ENCODE measurements around the gene TDRKH. TPM values are rescaled to one million over a fixed set of nuclear protein-coding genes. Genes with fewer than 3 reads are reported as not detected.

TDRKH gene
- total RNA-seq, 1 experiment from 2014 or later, result 11.1 TPM

GRCh38 chr1:151809290-151809984, 19.1 kb upstream of the TDRKH start:
- no peak overlapping the region for H3K4me2 ChIP-seq (ENCODE audit: low read length)
- no peaks in the 10 kb centered on the region for H4K20me1 ChIP-seq (ENCODE audit: insufficient read depth)
- H3K9me2 ChIP-seq (ENCODE audit: insufficient read depth), result no peaks in the 10 kb centered on the region
- intact Hi-C loops (cut with micrococcal nuclease), result no loop called here
- BruUV-seq (replicated peaks), result no TSS peak
- no peaks in the 10 kb centered on the region for H3K79me2 ChIP-seq (ENCODE audit: insufficient read depth, low read length)
- RAD21 ChIA-PET (ENCODE audit: low non-redundant PET in 1 of 2, low total read pairs in 2 of 2, uncharacterized antibody in 2 of 2, unreplicated experiment in 2 of 2), result no interaction called here
- DNase-seq (ENCODE audit: low read depth, low spot score), result no peak
- ATAC-seq, result no peak
- H3K4me1 ChIP-seq (ENCODE audit: control insufficient read depth in 1 of 2, insufficient read depth in 2 of 2, low read length in 2 of 2), result no peaks in the 10 kb centered on the region
- H3K36me3 ChIP-seq (ENCODE audit: control insufficient read depth in 1 of 2, insufficient read depth in 2 of 2, low read length in 2 of 2), result no peaks in the 10 kb centered on the region
- no peaks in the 10 kb centered on the region for H3K9me3 ChIP-seq (ENCODE audit: control insufficient read depth in 1 of 2, insufficient read depth in 1 of 2, low read depth in 1 of 2, low read length in 2 of 2)
- peaks cover 17% of the 10 kb centered on the region; the same call in 1 of the 2 replicates for H3K27me3 ChIP-seq (ENCODE audit: insufficient read depth, low read length)
- POLR2A ChIA-PET, result no interaction called here
- TF ChIP-seq EZH2 (IDR thresholded peaks at IDR 0.05), result no peak
- H3K4me3 ChIP-seq (replicated peaks in 1 of 2; ENCODE audit: low read depth in 1 of 2, low read length in 2 of 2), result no peak overlapping the region
- CTCF ChIA-PET, result no interaction called here
- no peak overlapping the region for H2AFZ ChIP-seq (ENCODE audit: low read depth, low read length, poor library complexity, severe bottlenecking)
- no peak overlapping the region for H3K27ac ChIP-seq (ENCODE audit: low read depth, low read length)
- no peak overlapping the region for H3K9ac ChIP-seq (ENCODE audit: low read length)

- BruUV-seq (replicated peaks), result no TSS peak
- ATAC-seq, result no peak
- no peaks in the 10 kb centered on the region for H3K79me2 ChIP-seq (ENCODE audit: insufficient read depth, low read length)
- H2AFZ ChIP-seq (ENCODE audit: low read depth, low read length, poor library complexity, severe bottlenecking), result no peak overlapping the region
- H3K4me2 ChIP-seq (ENCODE audit: low read length), result no peak overlapping the region
- TF ChIP-seq EZH2phosphoT487 (IDR thresholded peaks at IDR 0.05; ENCODE audit: borderline replicate concordance) (no peak), ZBTB33 (IDR thresholded peaks at IDR 0.05; ENCODE audit: extremely low read depth, insufficient replicate concordance, low read length) (no peak), YY1 (IDR thresholded peaks at IDR 0.05; ENCODE audit: extremely low read depth, insufficient replicate concordance, low read depth, low read length) (no peak), POLR2A (IDR thresholded peaks at IDR 0.05; ENCODE audit: borderline replicate concordance, extremely low read depth, insufficient read depth, insufficient read length) (no peak), FOSL1 (IDR thresholded peaks at IDR 0.05; ENCODE audit: low read depth) (no peak)
- intact Hi-C loops (cut with micrococcal nuclease), result no loop called here
- H3K9me3 ChIP-seq (ENCODE audit: control insufficient read depth in 1 of 2, insufficient read depth in 1 of 2, low read depth in 1 of 2, low read length in 2 of 2), result no peaks in the 10 kb centered on the region
- H3K4me3 ChIP-seq (replicated peaks in 1 of 2; ENCODE audit: low read depth in 1 of 2, low read length in 2 of 2), result no peak overlapping the region
- no peaks in the 10 kb centered on the region for H3K9me2 ChIP-seq (ENCODE audit: insufficient read depth)
- H4K20me1 ChIP-seq (ENCODE audit: insufficient read depth), result no peaks in the 10 kb centered on the region
- no peaks in the 10 kb centered on the region for H3K36me3 ChIP-seq (ENCODE audit: control insufficient read depth in 1 of 2, insufficient read depth in 2 of 2, low read length in 2 of 2)
- ChIA-PET POLR2A (no interaction called here), CTCF (no interaction called here), RAD21 (ENCODE audit: low non-redundant PET in 1 of 2, low total read pairs in 2 of 2, uncharacterized antibody in 2 of 2, unreplicated experiment in 2 of 2) (no interaction called here)
- H3K27me3 ChIP-seq (ENCODE audit: insufficient read depth, low read length), result peaks cover 27% of the 10 kb centered on the region; the same call in 1 of the 2 replicates
- no peaks in the 10 kb centered on the region for H3K4me1 ChIP-seq (ENCODE audit: control insufficient read depth in 1 of 2, insufficient read depth in 2 of 2, low read length in 2 of 2)
- no peak for DNase-seq (ENCODE audit: low read depth, low spot score)
- no peak overlapping the region for H3K9ac ChIP-seq (ENCODE audit: low read length)
- no peak overlapping the region for H3K27ac ChIP-seq (ENCODE audit: low read depth, low read length)
These were observed 17.5 kb upstream of the TDRKH start for GRCh38 chr1:151807766-151808165.

All from HCT116 (cell line).